ENCODE measurements around the gene EVA1C. TPM values are rescaled to one million over a fixed set of nuclear protein-coding genes. Genes with fewer than 3 reads are reported as not detected.

EVA1C gene
- total RNA-seq, 1 experiment from 2014 or later, result 22.2 TPM

DNA sequence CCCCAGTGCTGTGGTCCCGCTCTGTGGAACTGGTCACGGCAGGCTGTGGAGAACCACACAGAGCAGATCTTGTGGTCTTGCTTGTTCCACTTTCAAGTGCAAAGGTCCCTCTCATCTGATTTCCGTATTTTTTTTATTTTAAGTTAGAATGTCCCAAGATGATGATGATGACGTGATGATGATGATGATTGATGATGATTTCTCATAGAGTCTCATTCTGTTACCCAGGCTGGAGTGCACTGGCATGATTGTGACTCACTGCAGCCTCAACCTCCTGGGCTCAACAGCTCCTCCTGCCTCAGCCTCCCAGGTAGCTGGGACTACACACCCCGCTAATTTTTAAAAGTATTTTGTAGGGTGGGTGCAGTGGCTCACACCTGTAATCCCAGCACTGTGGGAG lies 12.2 kb downstream of the EVA1C start:
- no peak overlapping the region for H3K27ac Mint-ChIP-seq (ENCODE audit: low read depth, unreplicated experiment)
- ChIA-PET POLR2A (interaction anchor here (2.6 kb wide), 1 partner anchor 10 kb away, joined by 22 read pairs; no protein-coding TSS in a partner anchor), CTCF (interaction anchor here (0.7 to 1.0 kb wide), 3 partner anchors 22 to 145 kb away, joined by 3 to 4 read pairs (median 3); no protein-coding TSS in a partner anchor)
- peaks cover 26% of the 10 kb centered on the region for H3K4me1 Mint-ChIP-seq (ENCODE audit: insufficient read depth, unreplicated experiment)
- peaks cover 9% of the 10 kb centered on the region for H3K9me3 Mint-ChIP-seq (ENCODE audit: unreplicated experiment)
- BruUV-seq (replicated peaks), result no TSS peak
- no peak overlapping the region for H3K4me3 Mint-ChIP-seq (ENCODE audit: unreplicated experiment)
- DNase-seq (ENCODE audit: unreplicated experiment), result no peak
- intact Hi-C loops (cut with micrococcal nuclease), result no loop called here
- TF ChIP-seq, protein P1, sequence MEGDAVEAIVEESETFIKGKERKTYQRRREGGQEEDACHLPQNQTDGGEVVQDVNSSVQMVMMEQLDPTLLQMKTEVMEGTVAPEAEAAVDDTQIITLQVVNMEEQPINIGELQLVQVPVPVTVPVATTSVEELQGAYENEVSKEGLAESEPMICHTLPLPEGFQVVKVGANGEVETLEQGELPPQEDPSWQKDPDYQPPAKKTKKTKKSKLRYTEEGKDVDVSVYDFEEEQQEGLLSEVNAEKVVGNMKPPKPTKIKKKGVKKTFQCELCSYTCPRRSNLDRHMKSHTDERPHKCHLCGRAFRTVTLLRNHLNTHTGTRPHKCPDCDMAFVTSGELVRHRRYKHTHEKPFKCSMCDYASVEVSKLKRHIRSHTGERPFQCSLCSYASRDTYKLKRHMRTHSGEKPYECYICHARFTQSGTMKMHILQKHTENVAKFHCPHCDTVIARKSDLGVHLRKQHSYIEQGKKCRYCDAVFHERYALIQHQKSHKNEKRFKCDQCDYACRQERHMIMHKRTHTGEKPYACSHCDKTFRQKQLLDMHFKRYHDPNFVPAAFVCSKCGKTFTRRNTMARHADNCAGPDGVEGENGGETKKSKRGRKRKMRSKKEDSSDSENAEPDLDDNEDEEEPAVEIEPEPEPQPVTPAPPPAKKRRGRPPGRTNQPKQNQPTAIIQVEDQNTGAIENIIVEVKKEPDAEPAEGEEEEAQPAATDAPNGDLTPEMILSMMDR (IDR thresholded peaks at IDR 0.05; ENCODE audit: unreplicated experiment), result no peak
- H3K27me3 Mint-ChIP-seq (ENCODE audit: insufficient read depth, unreplicated experiment), result no peaks in the 10 kb centered on the region
- H3K36me3 Mint-ChIP-seq (ENCODE audit: insufficient read depth, unreplicated experiment), result peaks cover 16% of the 10 kb centered on the region

DNA sequence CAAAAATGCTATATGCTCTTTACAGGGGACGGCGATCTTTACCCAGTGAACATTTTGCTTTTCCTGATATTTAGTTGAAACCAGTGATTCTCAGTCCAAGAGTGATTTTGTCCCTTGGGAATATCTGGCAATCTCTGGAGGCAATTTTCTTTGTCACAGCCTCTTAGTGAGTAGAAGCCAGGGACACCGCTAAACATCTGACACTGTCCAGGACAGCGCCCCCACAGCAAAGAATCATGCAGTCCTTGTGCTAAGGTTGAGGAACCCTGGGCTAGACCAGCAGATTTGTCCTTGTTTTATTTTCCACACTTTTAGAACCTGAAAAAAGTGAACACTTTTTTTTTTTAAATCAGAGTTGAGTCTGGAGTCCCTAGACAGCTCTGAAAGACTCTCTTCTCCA lies 13.1 kb downstream of the EVA1C start:
- Mint-ChIP-seq H3K27ac (ENCODE audit: low read depth, unreplicated experiment) (peak overlapping the region; percentile 41), H3K4me3 (ENCODE audit: unreplicated experiment) (peak overlapping the region; percentile 50), H3K36me3 (ENCODE audit: insufficient read depth, unreplicated experiment) (peaks cover 16% of the 10 kb centered on the region), H3K27me3 (ENCODE audit: insufficient read depth, unreplicated experiment) (no peaks in the 10 kb centered on the region), H3K4me1 (ENCODE audit: insufficient read depth, unreplicated experiment) (peaks cover 26% of the 10 kb centered on the region), H3K9me3 (ENCODE audit: unreplicated experiment) (peaks cover 9% of the 10 kb centered on the region)
- TF ChIP-seq, protein P1 (IDR thresholded peaks at IDR 0.05; ENCODE audit: unreplicated experiment), result no peak
- intact Hi-C loops (cut with micrococcal nuclease), result no loop called here
- CTCF ChIA-PET, result interaction anchor here (0.6 kb wide), 1 partner anchor 162 kb away, joined by 3 read pairs; no protein-coding TSS in a partner anchor
- peak; percentile 28 for DNase-seq (ENCODE audit: unreplicated experiment)
- POLR2A ChIA-PET, result interaction anchor here (0.7 to 2.6 kb wide), 4 partner anchors 8 to 331 kb away, joined by 3 to 22 read pairs (median 4); no protein-coding TSS in a partner anchor
- BruUV-seq (replicated peaks), result no TSS peak

DNA sequence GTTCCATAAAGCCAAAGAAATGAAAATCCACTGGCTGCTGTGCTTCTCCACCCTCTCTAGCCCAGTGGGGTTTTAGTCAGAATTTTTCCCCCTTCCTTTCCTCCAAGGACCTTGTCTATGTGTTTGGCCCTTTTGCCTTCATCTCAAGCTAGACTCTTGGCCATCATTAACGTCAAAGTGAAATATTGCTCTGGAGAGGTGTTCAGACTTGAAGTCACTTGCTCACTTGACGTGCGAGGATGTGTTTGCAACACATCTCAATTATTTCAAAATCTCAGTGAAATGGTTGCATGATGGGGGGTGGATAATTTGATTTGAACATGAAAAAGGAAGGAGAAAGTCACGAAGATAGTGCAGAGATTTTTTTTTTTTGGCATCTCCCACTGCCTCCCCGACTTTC lies 13.6 kb downstream of the EVA1C start:
- POLR2A ChIA-PET, result interaction anchor here (0.6 to 2.6 kb wide), 7 partner anchors 8 to 331 kb away, joined by 3 to 22 read pairs (median 3); no protein-coding TSS in a partner anchor
- intact Hi-C loops (cut with micrococcal nuclease), result no loop called here
- no peaks in the 10 kb centered on the region for H3K27me3 Mint-ChIP-seq (ENCODE audit: insufficient read depth, unreplicated experiment)
- CTCF ChIA-PET, result interaction anchor here (0.6 to 1.4 kb wide), 5 partner anchors 11 to 174 kb away, joined by 3 to 5 read pairs (median 3); no protein-coding TSS in a partner anchor
- H3K36me3 Mint-ChIP-seq (ENCODE audit: insufficient read depth, unreplicated experiment), result peaks cover 16% of the 10 kb centered on the region
- peak; percentile 83 for DNase-seq (ENCODE audit: unreplicated experiment)
- peaks cover 26% of the 10 kb centered on the region for H3K4me1 Mint-ChIP-seq (ENCODE audit: insufficient read depth, unreplicated experiment)
- H3K27ac Mint-ChIP-seq (ENCODE audit: low read depth, unreplicated experiment), result peak overlapping the region; percentile 41
- TF ChIP-seq, protein P1 (IDR thresholded peaks at IDR 0.05; ENCODE audit: unreplicated experiment), result no peak
- H3K4me3 Mint-ChIP-seq (ENCODE audit: unreplicated experiment), result peak overlapping the region; percentile 50
- BruUV-seq (replicated peaks), result no TSS peak
- peaks cover 9% of the 10 kb centered on the region for H3K9me3 Mint-ChIP-seq (ENCODE audit: unreplicated experiment)

DNA sequence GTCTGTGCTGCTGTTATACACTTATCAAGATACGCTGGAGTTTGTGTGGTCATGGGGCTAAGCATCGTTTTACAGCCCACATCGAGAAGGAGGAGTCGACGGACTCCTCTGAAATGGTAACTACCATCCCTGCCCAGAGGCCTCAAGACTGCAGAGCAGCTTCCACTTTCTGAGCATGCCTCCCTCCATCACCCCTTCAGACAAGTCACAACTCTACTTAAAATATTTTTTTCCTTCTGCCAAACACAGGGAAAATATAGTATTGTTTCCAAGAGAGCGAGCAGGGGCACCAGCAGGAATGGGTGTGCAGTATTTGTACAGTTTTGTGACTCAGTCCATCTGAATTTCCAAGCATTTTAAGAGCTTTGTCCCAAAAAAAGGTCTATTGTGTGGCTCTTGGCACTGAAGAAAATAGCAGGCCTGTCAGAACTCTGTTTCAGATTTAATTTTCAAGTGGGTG lies 14.1 kb downstream of the EVA1C start:
- H3K4me3 Mint-ChIP-seq (ENCODE audit: unreplicated experiment), result peak overlapping the region; percentile 50
- ChIA-PET POLR2A (interaction anchor here (0.6 to 2.6 kb wide), 6 partner anchors 9 to 60 kb away, joined by 3 to 22 read pairs (median 4); no protein-coding TSS in a partner anchor), CTCF (interaction anchor here (0.6 to 1.4 kb wide), 4 partner anchors 12 to 174 kb away, joined by 3 to 5 read pairs (median 3); no protein-coding TSS in a partner anchor)
- peaks cover 26% of the 10 kb centered on the region for H3K4me1 Mint-ChIP-seq (ENCODE audit: insufficient read depth, unreplicated experiment)
- H3K27me3 Mint-ChIP-seq (ENCODE audit: insufficient read depth, unreplicated experiment), result no peaks in the 10 kb centered on the region
- peaks cover 16% of the 10 kb centered on the region for H3K36me3 Mint-ChIP-seq (ENCODE audit: insufficient read depth, unreplicated experiment)
- intact Hi-C loops (cut with micrococcal nuclease), result no loop called here
- H3K9me3 Mint-ChIP-seq (ENCODE audit: unreplicated experiment), result peaks cover 9% of the 10 kb centered on the region
- no TSS peak for BruUV-seq (replicated peaks)
- DNase-seq (ENCODE audit: unreplicated experiment), result no peak
- peak overlapping the region; percentile 69 for H3K27ac Mint-ChIP-seq (ENCODE audit: low read depth, unreplicated experiment)
- TF ChIP-seq, protein P1 (IDR thresholded peaks at IDR 0.05; ENCODE audit: unreplicated experiment), result no peak
